ENCODE measurements around the gene LEMD3.

The LEMD3 gene

DNA sequence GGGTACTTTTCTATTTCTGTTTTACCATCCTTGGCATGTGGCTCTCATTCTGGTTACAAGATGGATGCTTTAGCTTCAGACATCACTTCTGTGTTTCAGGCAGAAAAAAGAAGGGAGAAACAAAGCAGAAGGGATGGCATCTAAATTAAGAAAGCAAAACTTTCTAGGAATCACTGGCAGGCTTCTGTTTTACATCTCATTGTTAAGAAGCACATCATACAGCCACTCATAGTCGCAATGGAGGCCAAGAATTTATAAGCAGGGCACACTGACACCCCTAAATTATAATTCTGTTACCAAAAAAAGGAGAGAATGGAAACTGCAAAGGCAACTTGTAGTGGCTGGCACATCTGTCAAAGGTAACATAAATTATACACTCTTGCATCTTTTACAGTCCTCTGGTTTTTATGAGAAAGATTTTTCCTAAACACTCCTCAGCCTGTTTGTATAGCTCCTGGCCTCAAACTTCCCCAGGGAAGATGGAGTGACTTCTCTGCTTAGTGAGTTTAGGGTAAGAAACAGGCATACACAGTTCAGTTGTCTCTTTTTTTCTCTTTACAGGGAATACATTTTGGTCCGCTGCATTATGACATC is 22.0 kb upstream of the LEMD3 start:
- peaks cover 23% of the 10 kb centered on the region for H3K27me3 ChIP-seq (replicated peaks)
- H3K36me3 ChIP-seq (replicated peaks) = no peaks in the 10 kb centered on the region
- DNase-seq = no peak
- TF ChIP-seq CTCF (IDR thresholded peaks at IDR 0.05; ENCODE audit: low read depth, low read length, missing control alignments) = no peak
- in situ Hi-C loops (cut with HindIII; ENCODE audit: low pct_ligation_motif_present, low sequenced_read_pairs) = no loop called here
- no peak overlapping the region for H3K4me3 ChIP-seq (ENCODE audit: low read depth, low read length)
- no peak overlapping the region for H3K27ac ChIP-seq

DNA sequence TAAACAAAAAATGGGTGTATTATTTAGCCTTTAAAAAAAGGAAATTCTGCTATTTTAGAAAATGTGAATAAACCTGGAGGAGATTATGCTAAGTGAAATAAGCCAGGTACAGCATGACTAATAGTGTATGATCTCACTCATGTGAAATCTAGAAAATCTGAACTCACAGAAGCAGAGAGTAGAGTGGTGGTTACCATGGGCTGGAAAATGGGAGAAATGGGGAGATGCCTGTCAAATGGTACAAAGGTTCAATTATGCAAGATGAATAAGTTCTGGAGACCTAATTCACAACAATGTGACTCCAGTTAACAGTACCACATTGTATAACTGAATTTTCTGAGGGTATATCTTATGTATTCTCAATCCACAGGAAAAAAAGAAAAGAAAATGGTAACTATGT is 17.4 kb upstream of the LEMD3 start:
- in situ Hi-C loops (cut with HindIII; ENCODE audit: low pct_ligation_motif_present, low sequenced_read_pairs) = no loop called here
- no peak for TF ChIP-seq CTCF (IDR thresholded peaks at IDR 0.05; ENCODE audit: low read depth, low read length, missing control alignments)
- Histone ChIP-seq H3K27ac (no peak overlapping the region), H3K4me3 (ENCODE audit: low read depth, low read length) (no peak overlapping the region), H3K36me3 (replicated peaks) (no peaks in the 10 kb centered on the region), H3K27me3 (replicated peaks) (no peaks in the 10 kb centered on the region)
- no peak for DNase-seq

- in situ Hi-C loops (cut with HindIII; ENCODE audit: low pct_ligation_motif_present, low sequenced_read_pairs) = no loop called here
- H3K36me3 ChIP-seq (replicated peaks) = no peaks in the 10 kb centered on the region
- no peak for TF ChIP-seq CTCF (IDR thresholded peaks at IDR 0.05; ENCODE audit: low read depth, low read length, missing control alignments)
- no peaks in the 10 kb centered on the region for H3K27me3 ChIP-seq (replicated peaks)
- H3K4me3 ChIP-seq (ENCODE audit: low read depth, low read length) = no peak overlapping the region
- DNase-seq = no peak
- no peak overlapping the region for H3K27ac ChIP-seq
These were observed 16.8 kb upstream of the LEMD3 start for GRCh38 chr12:65152596-65152995.

GRCh38 chr12:65155784-65156183 is 13.6 kb upstream of the LEMD3 start:
- DNase-seq = no peak
- H3K27ac ChIP-seq = no peak overlapping the region
- no peak for TF ChIP-seq CTCF (IDR thresholded peaks at IDR 0.05; ENCODE audit: low read depth, low read length, missing control alignments)
- H3K27me3 ChIP-seq (replicated peaks) = no peaks in the 10 kb centered on the region
- H3K4me3 ChIP-seq (ENCODE audit: low read depth, low read length) = no peak overlapping the region
- in situ Hi-C loops (cut with HindIII; ENCODE audit: low pct_ligation_motif_present, low sequenced_read_pairs) = no loop called here
- no peaks in the 10 kb centered on the region for H3K36me3 ChIP-seq (replicated peaks)

GRCh38 chr12:65156366-65156841 is 13.0 kb upstream of the LEMD3 start:
- peak; percentile 3 for DNase-seq

More at GRCh38 chr12:65156366-65156841, 13.0 kb upstream of the LEMD3 start:
- Histone ChIP-seq H3K4me3 (ENCODE audit: low read depth, low read length) (no peak overlapping the region), H3K27ac (no peak overlapping the region), H3K36me3 (replicated peaks) (no peaks in the 10 kb centered on the region), H3K27me3 (replicated peaks) (no peaks in the 10 kb centered on the region)
- in situ Hi-C loops (cut with HindIII; ENCODE audit: low pct_ligation_motif_present, low sequenced_read_pairs) = no loop called here
- TF ChIP-seq CTCF (IDR thresholded peaks at IDR 0.05; ENCODE audit: low read depth, low read length, missing control alignments) = no peak

Measured in brain microvascular endothelial cell (primary cell).